ENCODE measurements around the gene CADM2. TPM values are rescaled to one million over a fixed set of nuclear protein-coding genes. Genes with fewer than 3 reads are reported as not detected.

The CADM2 gene
- total RNA-seq, 1 experiment from 2014 or later: 10.9 TPM

DNA sequence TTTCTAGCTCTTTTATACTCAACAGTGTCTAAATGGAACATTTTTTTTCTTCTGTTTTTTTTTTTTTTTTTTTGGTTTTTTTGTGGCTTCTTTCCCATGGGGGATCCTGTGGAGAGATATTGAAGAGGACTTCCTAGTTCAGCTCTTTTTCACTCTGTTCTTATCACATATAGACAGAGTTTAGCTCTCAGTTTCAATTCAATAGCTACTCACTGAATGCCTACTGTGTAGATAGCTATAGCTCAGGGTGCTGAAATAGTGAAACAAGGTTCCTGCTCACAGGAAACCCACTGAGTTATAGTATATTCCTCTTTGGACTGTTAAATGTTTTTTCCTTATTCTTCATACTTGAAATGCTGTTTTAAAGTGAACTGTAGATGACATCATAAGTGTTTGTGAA lies 918.8 kb downstream of the CADM2 start:
- H2BK5ac ChIP-seq (ENCODE audit: insufficient read length, low read length): no peak overlapping the region
- no peak overlapping the region for H3K18ac ChIP-seq (ENCODE audit: insufficient read length, low read depth, low read length)
- Mint-ChIP-seq H3K27me3 (ENCODE audit: low read depth) (no peaks in the 10 kb centered on the region), H3K36me3 (ENCODE audit: insufficient read depth in 1 of 3, low read depth in 3 of 3) (no peaks in the 10 kb centered on the region), H3K9me3 (no peaks in the 10 kb centered on the region), H3K27ac (no peak overlapping the region), H3K4me1 (peaks cover 4 to 5% of the 10 kb centered on the region in 2 experiments), H3K4me3 (no peak overlapping the region)
- no peak overlapping the region for H4K5ac ChIP-seq (ENCODE audit: insufficient read length, low read depth, low read length)
- H3K79me1 ChIP-seq (ENCODE audit: insufficient read depth, low read depth, low read length, poor library complexity, severe bottlenecking): no peaks in the 10 kb centered on the region
- TF ChIP-seq, protein P1, sequence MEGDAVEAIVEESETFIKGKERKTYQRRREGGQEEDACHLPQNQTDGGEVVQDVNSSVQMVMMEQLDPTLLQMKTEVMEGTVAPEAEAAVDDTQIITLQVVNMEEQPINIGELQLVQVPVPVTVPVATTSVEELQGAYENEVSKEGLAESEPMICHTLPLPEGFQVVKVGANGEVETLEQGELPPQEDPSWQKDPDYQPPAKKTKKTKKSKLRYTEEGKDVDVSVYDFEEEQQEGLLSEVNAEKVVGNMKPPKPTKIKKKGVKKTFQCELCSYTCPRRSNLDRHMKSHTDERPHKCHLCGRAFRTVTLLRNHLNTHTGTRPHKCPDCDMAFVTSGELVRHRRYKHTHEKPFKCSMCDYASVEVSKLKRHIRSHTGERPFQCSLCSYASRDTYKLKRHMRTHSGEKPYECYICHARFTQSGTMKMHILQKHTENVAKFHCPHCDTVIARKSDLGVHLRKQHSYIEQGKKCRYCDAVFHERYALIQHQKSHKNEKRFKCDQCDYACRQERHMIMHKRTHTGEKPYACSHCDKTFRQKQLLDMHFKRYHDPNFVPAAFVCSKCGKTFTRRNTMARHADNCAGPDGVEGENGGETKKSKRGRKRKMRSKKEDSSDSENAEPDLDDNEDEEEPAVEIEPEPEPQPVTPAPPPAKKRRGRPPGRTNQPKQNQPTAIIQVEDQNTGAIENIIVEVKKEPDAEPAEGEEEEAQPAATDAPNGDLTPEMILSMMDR (conservative IDR thresholded peaks at IDR 0.05): no peak
- no peak overlapping the region for H3K27ac ChIP-seq (ENCODE audit: insufficient read length, low read depth, low read length)
- H4K91ac ChIP-seq (ENCODE audit: insufficient read length, low read depth, low read length): no peak overlapping the region
- H3K4ac ChIP-seq (ENCODE audit: low read depth, low read length): no peak overlapping the region
- no peak overlapping the region for H3K14ac ChIP-seq (ENCODE audit: insufficient read depth, low read length)
- H4K20me1 ChIP-seq (ENCODE audit: control insufficient read depth, insufficient read depth, insufficient read length): no peaks in the 10 kb centered on the region
- no peaks in the 10 kb centered on the region for H3K79me2 ChIP-seq (ENCODE audit: insufficient read depth, low read length)
- H3K4me2 ChIP-seq (ENCODE audit: insufficient read depth, insufficient read length, low read length): no peak overlapping the region
- no peak overlapping the region for H2BK12ac ChIP-seq (ENCODE audit: insufficient read length, low read depth, low read length)
- no peak for DNase-seq
- no peak overlapping the region for H2AK5ac ChIP-seq (ENCODE audit: insufficient read length, low read length)
- H3K4me1 ChIP-seq (ENCODE audit: insufficient read depth, low read length): no peaks in the 10 kb centered on the region
- H4K8ac ChIP-seq (replicated peaks; ENCODE audit: insufficient read length, low read depth, low read length): no peak overlapping the region
- no peak overlapping the region for H2BK120ac ChIP-seq (ENCODE audit: low read depth, low read length, poor library complexity, severe bottlenecking)
- no peak overlapping the region for H2AFZ ChIP-seq (ENCODE audit: low read length)
- no peaks in the 10 kb centered on the region for H3K23me2 ChIP-seq (ENCODE audit: insufficient read length, low read depth, low read length, poor library complexity, severe bottlenecking)
- no peak overlapping the region for H3K23ac ChIP-seq (ENCODE audit: insufficient read length, low read depth, low read length)
- no peak overlapping the region for H3T11ph ChIP-seq (ENCODE audit: low read length)
- H3K9me3 ChIP-seq (ENCODE audit: control insufficient read depth, low read depth, low read length): no peaks in the 10 kb centered on the region
- no peaks in the 10 kb centered on the region for H3K27me3 ChIP-seq (ENCODE audit: insufficient read depth, low read length)
- no peak overlapping the region for H3K56ac ChIP-seq (ENCODE audit: insufficient read length, low read depth, low read length)
- no peak overlapping the region for H3K9ac ChIP-seq (ENCODE audit: extremely low read depth, insufficient read length, low read length)
- H2BK15ac ChIP-seq (ENCODE audit: low read depth, low read length): no peak overlapping the region
- no peak overlapping the region for H2BK20ac ChIP-seq (ENCODE audit: low read depth, low read length, poor library complexity, severe bottlenecking)

Measured in H9 (cell line).